A549 treated with ZK216348 at 1 μM for 4 hours (cell line): ENCODE data around the gene PTPN1. TPM values are rescaled to one million over a fixed set of nuclear protein-coding genes. Genes with fewer than 3 reads are reported as not detected.

Experiments used
- total RNA-seq: library from RNA; stranded (reverse); fragments of 200-300 nt; extraction: Qiagen RNA extraction; gene quantifications from 5 replicates; pipeline ENCODE4 v1.2.3, GENCODE V29; 2022; ENCODE audit warnings: low read depth

Gene PTPN1
- total RNA-seq: 38.0 to 46.2 TPM (median 45.4 TPM) in 5 replicates

DNA sequence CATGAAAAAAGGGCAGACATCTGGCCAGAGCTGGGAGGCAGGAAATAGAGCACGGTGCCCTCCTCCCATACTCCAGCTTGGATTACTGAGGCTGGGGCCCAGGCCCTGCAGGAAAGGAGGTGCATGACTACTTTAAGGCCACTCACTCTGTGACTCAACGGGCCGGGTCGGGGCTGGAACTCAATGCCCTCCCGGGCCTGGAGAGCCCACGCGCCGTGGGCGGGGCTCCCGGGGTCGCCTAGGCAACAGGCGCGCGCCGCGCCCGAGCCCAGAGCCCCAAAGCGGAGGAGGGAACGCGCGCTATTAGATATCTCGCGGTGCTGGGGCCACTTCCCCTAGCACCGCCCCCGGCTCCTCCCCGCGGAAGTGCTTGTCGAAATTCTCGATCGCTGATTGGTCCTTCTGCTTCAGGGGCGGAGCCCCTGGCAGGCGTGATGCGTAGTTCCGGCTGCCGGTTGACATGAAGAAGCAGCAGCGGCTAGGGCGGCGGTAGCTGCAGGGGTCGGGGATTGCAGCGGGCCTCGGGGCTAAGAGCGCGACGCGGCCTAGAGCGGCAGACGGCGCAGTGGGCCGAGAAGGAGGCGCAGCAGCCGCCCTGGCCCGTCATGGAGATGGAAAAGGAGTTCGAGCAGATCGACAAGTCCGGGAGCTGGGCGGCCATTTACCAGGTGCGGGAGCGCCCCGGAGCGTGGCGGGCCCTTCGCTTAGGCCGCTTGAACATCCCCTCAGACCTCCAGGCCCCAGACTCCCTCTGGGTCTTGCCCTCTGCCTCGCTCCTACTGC is at the start of gene PTPN1:
PTPN1 (plus strand) TSS at position 461 of the 783 bp plus-strand sequence; CDS start at position 606, 145 bp downstream.

Other genes starting within 250 kb of the PTPN1 start
- 0.06 to 0.08 TPM in 2 of 5 replicates, not detected in the others for gene RIPOR3, start 181.2 kb downstream of the PTPN1 start, total RNA-seq
- 1.8 to 3.4 TPM (median 2.4 TPM) in 5 replicates for gene PARD6B, start 221.2 kb downstream of the PTPN1 start, total RNA-seq